ENCODE measurements around the gene EFCAB11.
"Not testable (repeated sequence)": the region's sequence is repeated elsewhere in the genome, so short reads cannot be mapped to it uniquely, and the experiment has no call there.

The EFCAB11 gene

GRCh38 chr14:89910691-89911009 lies 43.9 kb downstream of the EFCAB11 start:
- DNase-seq: no peak

- no peak for DNase-seq
Observed at GRCh38 chr14:89909586-89909985, 44.9 kb downstream of the EFCAB11 start.

GRCh38 chr14:89908712-89909450 lies 45.6 kb downstream of the EFCAB11 start:
- peak; percentile 21 for DNase-seq

- no peak for DNase-seq
Observed at GRCh38 chr14:89907655-89908054, 46.9 kb downstream of the EFCAB11 start.

GRCh38 chr14:89906000-89906399 lies 48.5 kb downstream of the EFCAB11 start:
- no peak for DNase-seq

GRCh38 chr14:89903340-89903952 lies 51.1 kb downstream of the EFCAB11 start:
- no peak for DNase-seq

- DNase-seq: no peak
Observed at GRCh38 chr14:89902881-89903280, 51.6 kb downstream of the EFCAB11 start.

- no peak for DNase-seq
Observed at GRCh38 chr14:89900802-89901201, 53.7 kb downstream of the EFCAB11 start.

GRCh38 chr14:89899917-89900663 lies 54.4 kb downstream of the EFCAB11 start:
- DNase-seq: no peak

GRCh38 chr14:89899291-89899690 lies 55.2 kb downstream of the EFCAB11 start:
- no peak for DNase-seq

- not testable (repeated sequence) for DNase-seq
Observed at GRCh38 chr14:89893388-89893787, 61.1 kb downstream of the EFCAB11 start.

GRCh38 chr14:89892953-89893352 lies 61.6 kb downstream of the EFCAB11 start:
- no peak for DNase-seq

- DNase-seq: not testable (repeated sequence)
Observed at GRCh38 chr14:89891721-89892120, 62.8 kb downstream of the EFCAB11 start.

- DNase-seq: no peak
Observed at GRCh38 chr14:89891055-89891454, 63.5 kb downstream of the EFCAB11 start.

- DNase-seq: no peak
Observed at GRCh38 chr14:89890589-89890988, 63.9 kb downstream of the EFCAB11 start.

- no peak for DNase-seq
Observed at GRCh38 chr14:89889626-89890025, 64.9 kb downstream of the EFCAB11 start.

GRCh38 chr14:89884761-89885160 lies 69.8 kb downstream of the EFCAB11 start:
- no peak for DNase-seq

GRCh38 chr14:89881839-89882238 lies 72.7 kb downstream of the EFCAB11 start:
- DNase-seq: no peak

GRCh38 chr14:89874091-89874490 lies 80.4 kb downstream of the EFCAB11 start:
- not testable (repeated sequence) for DNase-seq

GRCh38 chr14:89870316-89870715 lies 84.2 kb downstream of the EFCAB11 start:
- no peak for DNase-seq

GRCh38 chr14:89869606-89870005 lies 84.9 kb downstream of the EFCAB11 start:
- no peak for DNase-seq

- DNase-seq: no peak
Observed at GRCh38 chr14:89866458-89866857, 88.1 kb downstream of the EFCAB11 start.

GRCh38 chr14:89865153-89865552 lies 89.4 kb downstream of the EFCAB11 start:
- DNase-seq: no peak

- no peak for DNase-seq
Observed at GRCh38 chr14:89862856-89863255, 91.7 kb downstream of the EFCAB11 start.
